Lung (tissue), 12 donors: ENCODE results near the gene SLC49A4. TPM values are rescaled to one million over a fixed set of nuclear protein-coding genes. Genes with fewer than 3 reads are reported as not detected.

Experiments
- ATAC-seq: fragments of 200-7000 bp; cut with Tn5 transposase; one replicate; pipeline ENCODE4 v1.9.1; 2020; ENCODE audit warnings: moderate number of reproducible peaks; ENCODE audit not compliant: insufficient read depth, low FRiP score
- DNase-seq, 3 donors: peaks; one replicate each; pipeline ENCODE4 v3.0.0-alpha.2; 2013 to 2017
- H3K27ac ChIP-seq, 2 donors: one replicate each; pipeline ENCODE4 v1.5.1; 2013; ENCODE audit warnings: mild to moderate bottlenecking in 2 of 2, moderate library complexity in 2 of 2, control low read depth in 1 of 2, inconsistent platforms in 1 of 2, low read depth in 1 of 2, low read length in 1 of 2
- H3K27me3 ChIP-seq, 3 donors: one replicate each; pipeline ENCODE4 v1.5.1; 2013; ENCODE audit warnings: low read length in 2 of 3; ENCODE audit not compliant: control insufficient read depth in 3 of 3, insufficient read depth in 3 of 3
- H3K36me3 ChIP-seq, 4 donors: one replicate each; pipeline ENCODE4 v1.5.1; 2013; ENCODE audit warnings: low read length in 4 of 4, mild to moderate bottlenecking in 1 of 4, moderate library complexity in 1 of 4; ENCODE audit not compliant: control insufficient read depth in 4 of 4, insufficient read depth in 4 of 4
- H3K4me1 ChIP-seq, 5 donors: one replicate each; pipeline ENCODE4 v1.5.1; 2013; ENCODE audit warnings: low read length in 5 of 5, mild to moderate bottlenecking in 2 of 5, moderate library complexity in 1 of 5; ENCODE audit not compliant: control insufficient read depth in 5 of 5, insufficient read depth in 5 of 5
- H3K4me3 ChIP-seq: one replicate; pipeline ENCODE4 v1.5.1; 2013; ENCODE audit warnings: mild to moderate bottlenecking, control low read depth, moderate library complexity
- H3K9ac ChIP-seq, 2 donors: one replicate each; pipeline ENCODE4 v1.5.1; 2013; ENCODE audit warnings: low read length in 2 of 2, control low read depth in 1 of 2; ENCODE audit not compliant: insufficient read depth in 1 of 2
- H3K9me3 ChIP-seq, 4 donors: one replicate each; pipeline ENCODE4 v1.5.1; 2013; ENCODE audit warnings: low read length in 3 of 4, mild to moderate bottlenecking in 1 of 4, moderate library complexity in 1 of 4; ENCODE audit not compliant: control insufficient read depth in 4 of 4, insufficient read depth in 3 of 4
- CTCF ChIP-seq: IDR thresholded peaks from 2 replicates; pipeline ENCODE4 v1.5.1; 2012; ENCODE audit warnings: mild to moderate bottlenecking; ENCODE audit errors: control extremely low read depth, extremely low read depth
- WGBS, 2 donors: extraction: QIAGEN DNeasy Blood & Tissue Kit; methylation state at CpG; one replicate each; pipeline ENCODE4 v1.1.7; 2013; 5-methylcytosine and 5-hydroxymethylcytosine counted together
- polyA plus RNA-seq, 2 donors: library from polyadenylated mRNA; stranded (reverse); fragments of 200-250 nt; gene quantifications; one replicate each; pipeline ENCODE4 v1.2.1, GENCODE V29; 2013
- total RNA-seq, 2 donors: library from RNA; depleted of rRNA in 1 of 2; stranded (reverse); fragments of >200 nt in 1 of 2; gene quantifications; one replicate each; pipeline ENCODE4 v1.2.1, GENCODE V29; 2014 to 2021
- donor health status: control.
- donor health status: control.
- donor health status: Bipolar disorder and iron deficiency.
- donor health status: healthy.
- donor health status: DM: yes; HTN: yes; CAD: no.

SLC49A4 gene
- total and polyA plus RNA-seq, 4 donors: 3.9 to 24.4 (median 9.9) TPM

GRCh38 chr3:122873741-122874515, 79.1 kb downstream of the SLC49A4 start:
- no peaks in the 10 kb centered on the region for H3K4me1 ChIP-seq

GRCh38 chr3:122875547-122876127, 80.8 kb downstream of the SLC49A4 start:
- H3K4me3 ChIP-seq: no peak overlapping the region
- no peak overlapping the region for H3K27ac ChIP-seq
- H3K27me3 ChIP-seq: no peaks in the 10 kb centered on the region
- no peak for TF ChIP-seq CTCF
- ATAC-seq (no peak), DNase-seq (no peak)
- H3K4me1 ChIP-seq: peaks cover 0 to 4% (median 0%) of the 10 kb centered on the region in 5 donors
- peaks cover 2 to 21% (median 4%) of the 10 kb centered on the region in 4 donors for H3K36me3 ChIP-seq
- H3K9ac ChIP-seq: no peak overlapping the region
- H3K9me3 ChIP-seq: no peaks in the 10 kb centered on the region

More at GRCh38 chr3:122873741-122874515, 79.1 kb downstream of the SLC49A4 start:
- no peak overlapping the region for H3K27ac ChIP-seq
- no peaks in the 10 kb centered on the region for H3K27me3 ChIP-seq
- WGBS, 2 donors: 96 to 98% methylated on average over 9 of the region's 9 CpGs
- no peak overlapping the region for H3K4me3 ChIP-seq
- no peak for ATAC-seq
- TF ChIP-seq CTCF: no peak
- H3K9ac ChIP-seq: no peak overlapping the region
- DNase-seq: no peak
- peaks cover 0 to 13% (median 3%) of the 10 kb centered on the region in 4 donors for H3K36me3 ChIP-seq
- H3K9me3 ChIP-seq: no peaks in the 10 kb centered on the region

DNA sequence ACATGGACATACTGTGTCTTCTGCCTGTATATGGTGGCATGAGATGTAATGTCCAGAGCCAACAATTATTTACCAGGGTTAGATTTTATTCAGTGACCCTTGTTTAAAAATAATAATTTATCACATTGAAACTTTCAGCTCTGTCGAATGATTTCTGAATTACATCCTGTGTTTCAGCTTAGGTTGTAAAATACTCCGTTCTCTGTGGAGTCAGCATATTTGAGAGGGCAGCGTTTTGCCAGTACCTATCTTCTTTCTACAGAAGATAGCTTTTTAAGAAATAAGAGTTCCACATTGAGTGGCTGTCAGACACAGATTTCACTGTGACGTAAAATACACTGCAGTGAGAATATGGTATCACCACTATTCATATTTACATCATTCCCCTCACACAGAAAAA, 85.3 kb downstream of the SLC49A4 start:
- WGBS, 2 donors: 94 to 96% methylated on average over 4 of the region's 4 CpGs
- no peaks in the 10 kb centered on the region for H3K27me3 ChIP-seq

More for the DNA sequence above, 85.3 kb downstream of the SLC49A4 start:
- no peak overlapping the region for H3K9ac ChIP-seq
- no peak overlapping the region for H3K27ac ChIP-seq
- H3K9me3 ChIP-seq: no peaks in the 10 kb centered on the region
- ATAC-seq (no peak), DNase-seq (no peak)
- H3K36me3 ChIP-seq: peaks cover 0 to 9% (median 2%) of the 10 kb centered on the region in 4 donors
- H3K4me3 ChIP-seq: no peak overlapping the region
- TF ChIP-seq CTCF: no peak
- peaks cover 0 to 18% (median 0%) of the 10 kb centered on the region in 5 donors for H3K4me1 ChIP-seq
